ENCODE data around the gene SUSD6. TPM values are rescaled to one million over a fixed set of nuclear protein-coding genes. Genes with fewer than 3 reads are reported as not detected.
"Not testable (repeated sequence)": the region's sequence is repeated elsewhere in the genome, so short reads cannot be mapped to it uniquely, and the experiment has no call there.

Gene SUSD6
- total RNA-seq, 1 experiment from 2014 or later: 44.7 TPM

DNA sequence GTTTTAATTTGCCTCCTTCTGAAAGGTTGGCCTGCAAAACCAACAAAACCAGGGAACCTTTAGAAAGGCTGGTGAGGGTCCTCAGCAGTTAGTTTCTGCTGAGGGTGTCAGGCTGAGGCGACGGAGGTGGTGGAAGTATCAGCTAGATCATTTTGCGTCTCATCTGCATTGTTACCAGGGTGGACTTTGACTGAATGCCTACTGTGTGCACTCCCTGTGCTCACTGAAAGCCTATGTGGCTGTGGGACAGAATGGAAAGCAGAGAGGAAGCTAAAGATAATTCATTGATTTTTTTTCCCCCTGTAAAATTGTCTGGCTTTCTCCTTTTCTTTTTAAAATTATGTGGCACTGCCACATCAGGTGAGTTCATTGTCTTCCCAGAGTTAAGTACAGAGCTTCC lies 87.2 kb downstream of the SUSD6 start:
- no peak for DNase-seq
- TF ChIP-seq, protein P1, sequence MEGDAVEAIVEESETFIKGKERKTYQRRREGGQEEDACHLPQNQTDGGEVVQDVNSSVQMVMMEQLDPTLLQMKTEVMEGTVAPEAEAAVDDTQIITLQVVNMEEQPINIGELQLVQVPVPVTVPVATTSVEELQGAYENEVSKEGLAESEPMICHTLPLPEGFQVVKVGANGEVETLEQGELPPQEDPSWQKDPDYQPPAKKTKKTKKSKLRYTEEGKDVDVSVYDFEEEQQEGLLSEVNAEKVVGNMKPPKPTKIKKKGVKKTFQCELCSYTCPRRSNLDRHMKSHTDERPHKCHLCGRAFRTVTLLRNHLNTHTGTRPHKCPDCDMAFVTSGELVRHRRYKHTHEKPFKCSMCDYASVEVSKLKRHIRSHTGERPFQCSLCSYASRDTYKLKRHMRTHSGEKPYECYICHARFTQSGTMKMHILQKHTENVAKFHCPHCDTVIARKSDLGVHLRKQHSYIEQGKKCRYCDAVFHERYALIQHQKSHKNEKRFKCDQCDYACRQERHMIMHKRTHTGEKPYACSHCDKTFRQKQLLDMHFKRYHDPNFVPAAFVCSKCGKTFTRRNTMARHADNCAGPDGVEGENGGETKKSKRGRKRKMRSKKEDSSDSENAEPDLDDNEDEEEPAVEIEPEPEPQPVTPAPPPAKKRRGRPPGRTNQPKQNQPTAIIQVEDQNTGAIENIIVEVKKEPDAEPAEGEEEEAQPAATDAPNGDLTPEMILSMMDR (IDR thresholded peaks at IDR 0.05; ENCODE audit: unreplicated experiment): no peak
- Mint-ChIP-seq H3K4me3 (ENCODE audit: low read depth, unreplicated experiment) (no peak overlapping the region), H3K4me1 (ENCODE audit: low read depth, unreplicated experiment) (peaks cover 20% of the 10 kb centered on the region), H3K27me3 (ENCODE audit: unreplicated experiment) (no peaks in the 10 kb centered on the region), H3K36me3 (ENCODE audit: insufficient read depth, unreplicated experiment) (no peaks in the 10 kb centered on the region), H3K27ac (ENCODE audit: unreplicated experiment) (no peak overlapping the region), H3K9me3 (ENCODE audit: low read depth, unreplicated experiment) (no peaks in the 10 kb centered on the region)
- intact Hi-C loops (cut with micrococcal nuclease; ENCODE audit: unreplicated experiment): no loop called here
- CTCF ChIA-PET: interaction anchor here (0.6 to 0.9 kb wide), 2 partner anchors 30 to 62 kb away, joined by 3 to 4 read pairs; no protein-coding TSS in a partner anchor
- no TSS peak for BruUV-seq (replicated peaks)

DNA sequence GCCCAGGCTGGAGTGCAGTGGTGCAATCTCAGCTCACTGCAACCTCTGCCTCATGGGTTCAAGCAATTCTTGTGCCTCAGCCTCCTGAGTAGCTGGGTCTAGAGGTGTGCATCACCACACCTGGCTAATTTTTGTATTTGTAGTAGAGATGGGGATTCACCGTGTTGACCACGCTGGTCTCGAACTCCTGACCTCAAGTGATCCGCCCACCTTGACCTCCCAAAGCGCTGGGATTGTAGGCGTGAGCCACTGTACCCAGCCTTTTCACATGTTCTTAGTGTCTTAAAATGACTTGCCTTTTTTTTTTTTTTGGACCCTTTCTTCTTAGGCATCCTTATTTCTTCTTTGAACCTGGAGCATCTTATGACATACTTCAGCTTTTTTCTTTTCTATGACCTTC lies 87.8 kb downstream of the SUSD6 start:
- intact Hi-C loops (cut with micrococcal nuclease; ENCODE audit: unreplicated experiment); BruUV-seq (replicated peaks); H3K27ac Mint-ChIP-seq (ENCODE audit: unreplicated experiment); H3K4me3 Mint-ChIP-seq (ENCODE audit: low read depth, unreplicated experiment); H3K27me3 Mint-ChIP-seq (ENCODE audit: unreplicated experiment); DNase-seq; H3K9me3 Mint-ChIP-seq (ENCODE audit: low read depth, unreplicated experiment); H3K36me3 Mint-ChIP-seq (ENCODE audit: insufficient read depth, unreplicated experiment): not testable (repeated sequence)
- CTCF ChIA-PET: interaction anchor here (0.9 kb wide), 1 partner anchor 62 kb away, joined by 4 read pairs; no protein-coding TSS in a partner anchor
- H3K4me1 Mint-ChIP-seq (ENCODE audit: low read depth, unreplicated experiment): peaks cover 13% of the 10 kb centered on the region

DNA sequence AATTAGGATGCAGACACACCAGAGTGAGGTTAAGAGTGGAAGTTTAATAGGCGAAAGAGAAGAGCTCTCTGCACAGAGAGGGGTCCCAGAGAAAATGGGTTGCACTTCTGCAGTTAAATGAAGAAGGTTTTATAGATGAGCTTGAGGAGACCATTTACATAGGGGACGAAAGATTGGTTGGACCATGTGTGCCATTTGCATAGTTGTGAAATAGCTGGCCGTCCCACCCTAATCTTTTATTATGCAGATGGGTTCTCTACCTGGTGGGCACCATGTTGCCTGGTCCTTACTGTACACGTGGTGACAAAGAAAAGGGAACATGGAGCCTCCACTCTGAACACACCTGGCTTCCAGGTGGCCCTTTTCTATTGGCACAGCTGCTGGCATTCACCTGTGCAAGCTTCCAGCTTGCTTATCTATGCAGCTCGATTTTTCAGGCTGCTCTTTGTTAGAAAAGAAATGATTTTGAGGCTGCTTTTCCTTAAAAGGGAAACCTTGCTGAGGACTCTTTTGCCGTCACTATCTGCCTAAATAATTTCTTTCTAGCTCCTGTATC lies 88.4 kb downstream of the SUSD6 start:
- peaks cover 9% of the 10 kb centered on the region for H3K4me1 Mint-ChIP-seq (ENCODE audit: low read depth, unreplicated experiment)
- no peak for DNase-seq
- H3K36me3 Mint-ChIP-seq (ENCODE audit: insufficient read depth, unreplicated experiment): peaks cover 4% of the 10 kb centered on the region
- no peaks in the 10 kb centered on the region for H3K9me3 Mint-ChIP-seq (ENCODE audit: low read depth, unreplicated experiment)
- no peak overlapping the region for H3K4me3 Mint-ChIP-seq (ENCODE audit: low read depth, unreplicated experiment)
- intact Hi-C loops (cut with micrococcal nuclease; ENCODE audit: unreplicated experiment): no loop called here
- H3K27me3 Mint-ChIP-seq (ENCODE audit: unreplicated experiment): no peaks in the 10 kb centered on the region
- BruUV-seq (replicated peaks): no TSS peak
- H3K27ac Mint-ChIP-seq (ENCODE audit: unreplicated experiment): no peak overlapping the region
- CTCF ChIA-PET: no interaction called here
- TF ChIP-seq, protein P1 (IDR thresholded peaks at IDR 0.05; ENCODE audit: unreplicated experiment): no peak

DNA sequence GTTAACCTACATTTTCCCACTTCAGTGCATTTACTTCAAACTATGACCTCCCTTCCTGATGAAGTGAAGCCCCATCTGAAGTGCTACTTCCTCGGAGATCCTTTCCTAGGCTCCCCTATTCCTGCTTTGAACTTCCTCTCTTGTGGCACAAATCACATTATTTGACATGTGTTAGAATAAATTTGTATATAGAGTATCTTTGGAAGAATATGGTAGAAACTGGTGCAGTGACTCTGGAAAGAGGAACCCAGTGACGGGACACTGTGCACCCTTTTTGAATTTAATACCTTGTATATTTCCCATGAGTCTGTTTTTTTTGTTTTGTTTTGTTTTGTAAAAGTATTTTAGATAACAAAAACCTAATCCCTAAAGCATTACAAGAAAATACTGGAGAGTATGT lies 89.2 kb downstream of the SUSD6 start:
- intact Hi-C loops (cut with micrococcal nuclease; ENCODE audit: unreplicated experiment): no loop called here
- Mint-ChIP-seq H3K27me3 (ENCODE audit: unreplicated experiment) (no peaks in the 10 kb centered on the region), H3K27ac (ENCODE audit: unreplicated experiment) (no peak overlapping the region), H3K4me1 (ENCODE audit: low read depth, unreplicated experiment) (peaks cover 9% of the 10 kb centered on the region), H3K36me3 (ENCODE audit: insufficient read depth, unreplicated experiment) (peaks cover 4% of the 10 kb centered on the region), H3K9me3 (ENCODE audit: low read depth, unreplicated experiment) (no peaks in the 10 kb centered on the region), H3K4me3 (ENCODE audit: low read depth, unreplicated experiment) (no peak overlapping the region)
- CTCF ChIA-PET: no interaction called here
- DNase-seq: no peak
- TF ChIP-seq, protein P1 (IDR thresholded peaks at IDR 0.05; ENCODE audit: unreplicated experiment): no peak
- BruUV-seq (replicated peaks): no TSS peak

DNA sequence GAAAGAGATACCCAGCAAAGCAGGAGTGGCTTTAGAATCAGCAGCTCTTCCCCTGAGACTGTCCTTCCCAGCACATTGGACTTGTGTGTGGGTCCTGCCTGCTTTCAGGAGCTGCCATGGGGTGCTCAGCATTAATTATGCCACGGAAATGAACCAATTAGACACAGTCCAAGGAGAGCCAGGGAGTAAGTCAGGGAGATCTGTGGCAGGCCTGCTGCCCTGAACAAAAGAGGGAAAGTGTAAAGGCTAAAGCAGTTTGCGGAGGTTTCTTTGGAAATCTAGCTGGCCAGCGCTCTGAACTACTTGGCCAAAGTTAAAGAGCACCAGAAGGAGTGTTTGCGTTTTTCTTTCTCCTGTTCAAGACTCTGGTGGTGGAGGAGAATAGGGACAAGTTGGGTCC lies 89.9 kb downstream of the SUSD6 start:
- CTCF ChIA-PET: interaction anchor here (0.6 kb wide), 1 partner anchor 205 kb away, joined by 3 read pairs; no protein-coding TSS in a partner anchor
- no peak for DNase-seq
- Mint-ChIP-seq H3K36me3 (ENCODE audit: insufficient read depth, unreplicated experiment) (peaks cover 4% of the 10 kb centered on the region), H3K4me1 (ENCODE audit: low read depth, unreplicated experiment) (peaks cover 6% of the 10 kb centered on the region), H3K4me3 (ENCODE audit: low read depth, unreplicated experiment) (no peak overlapping the region), H3K9me3 (ENCODE audit: low read depth, unreplicated experiment) (no peaks in the 10 kb centered on the region), H3K27ac (ENCODE audit: unreplicated experiment) (no peak overlapping the region), H3K27me3 (ENCODE audit: unreplicated experiment) (no peaks in the 10 kb centered on the region)
- TF ChIP-seq, protein P1 (IDR thresholded peaks at IDR 0.05; ENCODE audit: unreplicated experiment): no peak
- intact Hi-C loops (cut with micrococcal nuclease; ENCODE audit: unreplicated experiment): no loop called here
- no TSS peak for BruUV-seq (replicated peaks)
